Measurements from ENCODE around the gene AK1. TPM values are rescaled to one million over a fixed set of nuclear protein-coding genes. Genes with fewer than 3 reads are reported as not detected.

Gene AK1
- total RNA-seq, 1 donor from 2014 or later = 8.1 TPM

- peaks cover 13% of the 10 kb centered on the region for H3K36me3 Mint-ChIP-seq (ENCODE audit: low read depth)
- ChIA-PET CTCF (interaction anchor here (0.6 to 4.2 kb wide), 6 partner anchors 37 to 334 kb away, joined by 3 to 29 read pairs (median 6); partner anchors contain the start of gene TOR2A), POLR2A (interaction anchor here (0.5 to 12.0 kb wide), 6 partner anchors 17 to 182 kb away, joined by 3 to 457 read pairs (median 4); partner anchors contain the start of gene ST6GALNAC6)
- intact Hi-C loops (cut with micrococcal nuclease) = no loop called here
- H3K27ac Mint-ChIP-seq = peak overlapping the region; percentile 95
- no peak overlapping the region for H3K4me3 Mint-ChIP-seq
- no peaks in the 10 kb centered on the region for H3K9me3 Mint-ChIP-seq
- peaks cover 57% of the 10 kb centered on the region for H3K4me1 Mint-ChIP-seq
- ATAC-seq (ENCODE audit: low read depth) (no peak), DNase-seq (no peak)
- TF ChIP-seq, protein P1, sequence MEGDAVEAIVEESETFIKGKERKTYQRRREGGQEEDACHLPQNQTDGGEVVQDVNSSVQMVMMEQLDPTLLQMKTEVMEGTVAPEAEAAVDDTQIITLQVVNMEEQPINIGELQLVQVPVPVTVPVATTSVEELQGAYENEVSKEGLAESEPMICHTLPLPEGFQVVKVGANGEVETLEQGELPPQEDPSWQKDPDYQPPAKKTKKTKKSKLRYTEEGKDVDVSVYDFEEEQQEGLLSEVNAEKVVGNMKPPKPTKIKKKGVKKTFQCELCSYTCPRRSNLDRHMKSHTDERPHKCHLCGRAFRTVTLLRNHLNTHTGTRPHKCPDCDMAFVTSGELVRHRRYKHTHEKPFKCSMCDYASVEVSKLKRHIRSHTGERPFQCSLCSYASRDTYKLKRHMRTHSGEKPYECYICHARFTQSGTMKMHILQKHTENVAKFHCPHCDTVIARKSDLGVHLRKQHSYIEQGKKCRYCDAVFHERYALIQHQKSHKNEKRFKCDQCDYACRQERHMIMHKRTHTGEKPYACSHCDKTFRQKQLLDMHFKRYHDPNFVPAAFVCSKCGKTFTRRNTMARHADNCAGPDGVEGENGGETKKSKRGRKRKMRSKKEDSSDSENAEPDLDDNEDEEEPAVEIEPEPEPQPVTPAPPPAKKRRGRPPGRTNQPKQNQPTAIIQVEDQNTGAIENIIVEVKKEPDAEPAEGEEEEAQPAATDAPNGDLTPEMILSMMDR (IDR thresholded peaks at IDR 0.05) = no peak
- peaks cover 4% of the 10 kb centered on the region for H3K27me3 Mint-ChIP-seq
Measured at GRCh38 chr9:127919253-127919815, 41.9 kb upstream of the AK1 start.

GRCh38 chr9:127918183-127919107 is 41.0 kb upstream of the AK1 start:
- H3K9me3 Mint-ChIP-seq = no peaks in the 10 kb centered on the region
- CTCF ChIA-PET = interaction anchor here (0.9 to 3.8 kb wide), 6 partner anchors 12 to 333 kb away, joined by 3 to 21 read pairs (median 6); partner anchors contain the start of gene TOR2A
- peaks cover 19% of the 10 kb centered on the region for H3K36me3 Mint-ChIP-seq (ENCODE audit: low read depth)
- POLR2A ChIA-PET = interaction anchor here (0.5 to 12.0 kb wide), 13 partner anchors 16 to 467 kb away, joined by 3 to 457 read pairs (median 6); partner anchors contain the start of genes CDK9, FPGS, GOLGA2 and LRSAM1
- TF ChIP-seq, protein P1 (IDR thresholded peaks at IDR 0.05) = no peak
- peak overlapping the region; percentile 85 for H3K4me3 Mint-ChIP-seq
- intact Hi-C loops (cut with micrococcal nuclease) = no loop called here
- peak overlapping the region; percentile 95 for H3K27ac Mint-ChIP-seq
- peaks cover 64% of the 10 kb centered on the region for H3K4me1 Mint-ChIP-seq
- DNase-seq (no peak), ATAC-seq (ENCODE audit: low read depth) (no peak)
- no peaks in the 10 kb centered on the region for H3K27me3 Mint-ChIP-seq

- Mint-ChIP-seq H3K4me1 (peaks cover 71% of the 10 kb centered on the region), H3K4me3 (peak overlapping the region; percentile 85), H3K27ac (peak overlapping the region; percentile 95), H3K36me3 (ENCODE audit: low read depth) (peaks cover 26% of the 10 kb centered on the region), H3K27me3 (no peaks in the 10 kb centered on the region), H3K9me3 (no peaks in the 10 kb centered on the region)
- ChIA-PET CTCF (interaction anchor here (0.6 to 3.8 kb wide), 10 partner anchors 11 to 332 kb away, joined by 3 to 21 read pairs (median 3); partner anchors contain the start of genes CDK9 and TOR2A), POLR2A (interaction anchor here (0.7 to 12.0 kb wide), 26 partner anchors 11 to 521 kb away, joined by 3 to 457 read pairs (median 6); partner anchors contain the start of genes CDK9, FPGS, GOLGA2 and LRSAM1)
- ATAC-seq (ENCODE audit: low read depth) (peak; percentile 63), DNase-seq (peak; percentile 70)
- TF ChIP-seq, protein P1 (IDR thresholded peaks at IDR 0.05) = no peak
- intact Hi-C loops (cut with micrococcal nuclease) = loop anchor here (1.0 to 2.0 kb wide), 13 partner anchors 11 to 692 kb away; partner anchors contain the start of genes DPM2, FPGS, PIP5KL1 and PTRH1
Measured at GRCh38 chr9:127917603-127918002, 40.1 kb upstream of the AK1 start.

- peak within 1 kb of the TSS; percentile 95 for H3K27ac Mint-ChIP-seq
- POLR2A ChIA-PET = interaction anchor here (0.5 to 12.0 kb wide), 42 partner anchors 9 to 1059 kb away, joined by 3 to 457 read pairs (median 4); partner anchors contain the start of genes CDK9, CFAP157, FPGS and GOLGA2
- no peaks in the 10 kb centered on the region for H3K9me3 Mint-ChIP-seq
- ATAC-seq (ENCODE audit: low read depth) = peak; percentile 83
- intact Hi-C loops (cut with micrococcal nuclease) = loop anchor here (1.0 to 2.0 kb wide), 13 partner anchors 11 to 692 kb away; partner anchors contain the start of genes DPM2, FPGS, PIP5KL1 and PTRH1
- TF ChIP-seq, protein P1 (IDR thresholded peaks at IDR 0.05) = no peak
- H3K27me3 Mint-ChIP-seq = no peaks in the 10 kb centered on the region
- peaks cover 74% of the 10 kb centered on the region for H3K4me1 Mint-ChIP-seq
- CTCF ChIA-PET = interaction anchor here (0.6 to 3.8 kb wide), 10 partner anchors 11 to 327 kb away, joined by 3 to 21 read pairs (median 3); partner anchors contain the start of genes CDK9, ST6GALNAC6 and TOR2A
- peak; percentile 94 for DNase-seq
- H3K4me3 Mint-ChIP-seq = peak within 1 kb of the TSS; percentile 88
- peaks cover 32% of the 10 kb centered on the region for H3K36me3 Mint-ChIP-seq (ENCODE audit: low read depth)
Measured at GRCh38 chr9:127916720-127917581, 39.5 kb upstream of the AK1 start, which contains the start of gene ST6GALNAC4. Gene ST6GALNAC4 (minus strand): TSS chr9:127917041. CDS start chr9:127916419, 622 bp downstream.

All from activated B cell treated with CpG ODN at 0.5 μM for 24 hours (primary cell).